ENCODE data around the gene SUSD4. TPM values are rescaled to one million over a fixed set of nuclear protein-coding genes. Genes with fewer than 3 reads are reported as not detected.

SUSD4 gene
- total RNA-seq, 3 donors from 2014 or later, result 0.64 to 16.7 (median 14.9) TPM

DNA sequence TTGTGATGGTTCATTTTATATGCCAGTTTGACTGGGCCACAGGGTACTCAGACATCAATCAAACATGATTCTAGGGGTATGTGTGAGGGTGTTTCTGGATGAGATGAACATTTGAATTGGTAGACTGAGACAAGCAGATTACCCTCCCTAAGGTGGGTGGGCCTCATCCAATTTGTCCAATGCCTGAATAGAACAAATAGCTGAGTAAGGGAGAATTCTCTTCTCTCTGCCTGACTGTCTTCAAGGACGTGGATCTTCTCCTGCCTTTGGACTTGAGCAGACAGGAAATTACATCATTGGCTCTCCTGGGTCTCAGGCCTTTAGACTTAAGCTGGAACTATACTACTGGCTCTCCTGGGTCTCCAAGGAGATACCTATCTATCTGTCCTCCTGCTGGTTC is 64.4 kb downstream of the SUSD4 start:
- H3K4me1 ChIP-seq, result no peaks in the 10 kb centered on the region
- H3K36me3 ChIP-seq, result no peaks in the 10 kb centered on the region
- no peak for DNase-seq (ENCODE audit: low spot score in 2 of 2)
- H3K27ac ChIP-seq, result no peak overlapping the region
- H3K27me3 ChIP-seq, result no peaks in the 10 kb centered on the region
- no peak overlapping the region for H3K4me3 ChIP-seq
- H3K9me3 ChIP-seq, result peaks cover 0 to 6% of the 10 kb centered on the region in 2 donors
- intact Hi-C loops (cut with DNase I; ENCODE audit: low total_unique reads), result no loop called here
- TF ChIP-seq POLR2A (IDR thresholded peaks at IDR 0.05) (no peak), POLR2AphosphoS5 (IDR thresholded peaks at IDR 0.05) (no peak)
- TF ChIP-seq, protein P1, sequence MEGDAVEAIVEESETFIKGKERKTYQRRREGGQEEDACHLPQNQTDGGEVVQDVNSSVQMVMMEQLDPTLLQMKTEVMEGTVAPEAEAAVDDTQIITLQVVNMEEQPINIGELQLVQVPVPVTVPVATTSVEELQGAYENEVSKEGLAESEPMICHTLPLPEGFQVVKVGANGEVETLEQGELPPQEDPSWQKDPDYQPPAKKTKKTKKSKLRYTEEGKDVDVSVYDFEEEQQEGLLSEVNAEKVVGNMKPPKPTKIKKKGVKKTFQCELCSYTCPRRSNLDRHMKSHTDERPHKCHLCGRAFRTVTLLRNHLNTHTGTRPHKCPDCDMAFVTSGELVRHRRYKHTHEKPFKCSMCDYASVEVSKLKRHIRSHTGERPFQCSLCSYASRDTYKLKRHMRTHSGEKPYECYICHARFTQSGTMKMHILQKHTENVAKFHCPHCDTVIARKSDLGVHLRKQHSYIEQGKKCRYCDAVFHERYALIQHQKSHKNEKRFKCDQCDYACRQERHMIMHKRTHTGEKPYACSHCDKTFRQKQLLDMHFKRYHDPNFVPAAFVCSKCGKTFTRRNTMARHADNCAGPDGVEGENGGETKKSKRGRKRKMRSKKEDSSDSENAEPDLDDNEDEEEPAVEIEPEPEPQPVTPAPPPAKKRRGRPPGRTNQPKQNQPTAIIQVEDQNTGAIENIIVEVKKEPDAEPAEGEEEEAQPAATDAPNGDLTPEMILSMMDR (IDR thresholded peaks at IDR 0.05), result no peak

DNA sequence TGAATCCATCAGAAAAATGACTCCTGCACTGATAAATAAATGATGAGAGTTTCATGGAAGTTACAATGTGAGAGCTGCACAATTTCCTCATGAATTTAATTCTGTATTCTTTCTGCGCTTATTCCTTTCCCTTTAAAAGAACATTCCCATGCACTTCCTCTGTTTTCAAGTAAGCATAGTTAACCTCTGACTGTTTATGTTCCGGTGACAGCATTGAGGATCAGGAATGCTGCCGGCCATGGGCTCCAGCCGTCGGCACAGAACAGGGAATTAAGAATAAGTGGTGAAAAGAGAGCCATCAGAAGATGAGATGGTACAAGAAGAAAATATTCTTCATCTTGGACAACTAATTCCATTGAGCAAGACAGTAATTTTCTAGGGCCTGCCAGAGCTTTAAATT is 65.3 kb downstream of the SUSD4 start:
- no peaks in the 10 kb centered on the region for H3K36me3 ChIP-seq
- intact Hi-C loops (cut with DNase I; ENCODE audit: low total_unique reads), result no loop called here
- H3K4me1 ChIP-seq, result no peaks in the 10 kb centered on the region
- H3K9me3 ChIP-seq, result no peaks in the 10 kb centered on the region
- H3K4me3 ChIP-seq, result no peak overlapping the region
- no peak for DNase-seq (ENCODE audit: low spot score in 2 of 2)
- TF ChIP-seq POLR2A (IDR thresholded peaks at IDR 0.05) (no peak), POLR2AphosphoS5 (IDR thresholded peaks at IDR 0.05) (no peak)
- TF ChIP-seq, protein P1 (IDR thresholded peaks at IDR 0.05), result no peak
- H3K27me3 ChIP-seq, result no peaks in the 10 kb centered on the region
- no peak overlapping the region for H3K27ac ChIP-seq

DNA sequence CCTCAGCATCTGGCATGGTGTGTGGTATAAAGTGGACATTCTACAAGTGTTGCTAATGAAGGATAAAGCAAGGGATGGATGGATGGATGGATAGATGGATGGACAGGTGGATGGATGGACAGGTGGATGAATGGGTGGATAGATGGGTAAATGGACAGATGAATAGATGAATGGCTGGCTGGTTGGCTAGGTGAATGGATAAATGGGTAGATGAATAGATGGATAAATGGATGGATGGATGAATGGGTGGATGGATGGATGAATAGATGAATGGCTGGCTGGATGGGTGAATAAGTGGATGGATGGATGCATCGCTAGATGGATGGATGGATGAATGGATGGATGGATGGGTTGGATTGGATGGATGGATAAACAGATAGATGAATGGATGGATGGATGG is 66.2 kb downstream of the SUSD4 start:
- DNase-seq (ENCODE audit: low spot score in 2 of 2), result no peak
- Histone ChIP-seq H3K27ac (no peak overlapping the region), H3K36me3 (no peaks in the 10 kb centered on the region), H3K27me3 (no peaks in the 10 kb centered on the region), H3K4me1 (no peaks in the 10 kb centered on the region), H3K4me3 (no peak overlapping the region), H3K9me3 (no peaks in the 10 kb centered on the region)
- TF ChIP-seq POLR2A (IDR thresholded peaks at IDR 0.05), result no peak
- TF ChIP-seq POLR2AphosphoS5 (IDR thresholded peaks at IDR 0.05), result no peak
- TF ChIP-seq, protein P1 (IDR thresholded peaks at IDR 0.05), result no peak
- intact Hi-C loops (cut with DNase I; ENCODE audit: low total_unique reads), result no loop called here

DNA sequence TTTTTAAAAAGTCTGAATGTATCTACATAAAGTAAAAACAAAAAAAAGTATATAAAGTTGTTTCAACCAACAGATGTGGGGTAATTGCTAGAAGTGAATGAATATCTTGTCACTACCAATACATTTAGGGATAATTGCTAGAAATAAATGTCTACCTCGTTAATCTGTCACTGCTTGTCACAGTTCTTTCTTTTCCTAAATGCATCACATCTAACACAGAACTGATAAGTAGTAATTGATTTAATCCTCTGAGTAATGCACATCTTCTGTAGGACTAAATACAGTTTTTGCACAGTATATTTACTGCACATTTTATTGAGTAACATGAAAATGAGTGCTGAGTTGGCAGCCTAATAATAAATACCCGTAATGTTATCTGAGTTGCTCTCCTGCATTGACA is 72.2 kb downstream of the SUSD4 start:
- Histone ChIP-seq H3K27me3 (no peaks in the 10 kb centered on the region), H3K4me3 (no peak overlapping the region), H3K36me3 (no peaks in the 10 kb centered on the region), H3K27ac (no peak overlapping the region), H3K9me3 (no peaks in the 10 kb centered on the region), H3K4me1 (no peaks in the 10 kb centered on the region)
- no peak for DNase-seq (ENCODE audit: low spot score in 2 of 2)
- intact Hi-C loops (cut with DNase I; ENCODE audit: low total_unique reads), result no loop called here
- TF ChIP-seq POLR2AphosphoS5 (IDR thresholded peaks at IDR 0.05) (no peak), POLR2A (IDR thresholded peaks at IDR 0.05) (no peak)
- TF ChIP-seq, protein P1 (IDR thresholded peaks at IDR 0.05), result no peak

DNA sequence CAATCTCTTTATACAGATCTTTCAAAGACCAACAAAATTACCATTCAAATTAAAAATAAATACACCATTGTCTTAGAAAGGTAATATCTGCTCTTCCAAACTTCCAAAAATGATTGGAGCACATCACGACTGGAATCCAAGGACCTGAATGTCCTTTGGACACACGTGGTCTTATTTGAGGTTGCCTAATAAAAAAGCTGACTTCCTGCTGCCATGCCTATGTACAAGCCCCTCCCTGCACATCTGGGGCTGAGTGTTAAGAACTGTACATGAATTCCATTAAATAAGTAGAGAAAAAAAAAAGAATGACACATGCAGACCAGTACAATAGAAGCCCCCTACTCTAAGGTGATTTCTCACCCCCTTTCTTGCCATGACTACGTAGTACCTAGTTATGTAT is 73.6 kb downstream of the SUSD4 start:
- Histone ChIP-seq H3K27me3 (no peaks in the 10 kb centered on the region), H3K27ac (no peak overlapping the region), H3K36me3 (no peaks in the 10 kb centered on the region), H3K9me3 (no peaks in the 10 kb centered on the region), H3K4me3 (no peak overlapping the region), H3K4me1 (no peaks in the 10 kb centered on the region)
- TF ChIP-seq, protein P1 (IDR thresholded peaks at IDR 0.05), result no peak
- no peak for TF ChIP-seq POLR2A (IDR thresholded peaks at IDR 0.05)
- no peak for TF ChIP-seq POLR2AphosphoS5 (IDR thresholded peaks at IDR 0.05)
- DNase-seq (ENCODE audit: low spot score in 2 of 2), result no peak
- intact Hi-C loops (cut with DNase I; ENCODE audit: low total_unique reads), result no loop called here
